Panc1 (cell line): ENCODE measurements around the gene IL18RAP.

Experiments used
- POLR2AphosphoS5 ChIP-seq: IDR thresholded peaks from 2 replicates; pipeline ENCODE4 v1.6.1; 2012; ENCODE audit warnings: mild to moderate bottlenecking, low read depth, low read length, moderate library complexity
- SIN3A ChIP-seq: IDR thresholded peaks from 2 replicates; pipeline ENCODE4 v1.6.1; 2012; ENCODE audit warnings: low read depth, mild to moderate bottlenecking, low read length, moderate library complexity, borderline replicate concordance; ENCODE audit not compliant: insufficient read depth
- TCF7L2 ChIP-seq: IDR thresholded peaks from 2 replicates; pipeline ENCODE4 v1.6.1; 2011; ENCODE audit warnings: mild to moderate bottlenecking, low read depth, low read length, inconsistent platforms
- TF ChIP-seq, protein P1 (sequence below): fragments of 450-650 bp; IDR thresholded peaks from 2 replicates; pipeline ENCODE4 v1.5.1; 2017; ENCODE audit warnings: mild to moderate bottlenecking
- TF ChIP-seq, protein P2 (sequence below), 2 experiments: IDR thresholded peaks; 2 replicates each; pipeline ENCODE4 v1.6.1; 2011 to 2012; ENCODE audit warnings: low read depth in 2 of 2, control low read depth in 1 of 2, low read length in 1 of 2, mild to moderate bottlenecking in 1 of 2, moderate library complexity in 1 of 2; ENCODE audit not compliant: insufficient read depth in 1 of 2

DNA sequence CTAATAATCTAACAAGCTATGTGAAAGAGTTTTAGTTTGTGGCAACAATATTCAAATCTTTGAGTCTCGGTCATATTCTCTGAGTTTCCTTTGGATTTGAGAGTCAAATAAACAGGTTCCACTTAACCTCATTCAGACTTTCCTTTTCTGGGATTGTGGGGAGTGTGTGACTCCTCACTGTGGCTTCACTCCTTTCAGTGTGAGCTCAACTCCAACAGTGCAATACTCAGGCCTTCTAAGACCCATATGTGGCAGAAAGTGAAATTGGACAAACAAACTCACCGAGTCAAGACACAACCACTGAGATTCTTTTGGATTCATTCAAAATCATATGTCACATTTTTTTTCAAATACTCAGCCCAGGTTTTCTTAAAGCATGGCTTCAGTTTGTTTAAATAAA lies 75.5 kb downstream of the IL18RAP start:
- TF ChIP-seq, protein P1, sequence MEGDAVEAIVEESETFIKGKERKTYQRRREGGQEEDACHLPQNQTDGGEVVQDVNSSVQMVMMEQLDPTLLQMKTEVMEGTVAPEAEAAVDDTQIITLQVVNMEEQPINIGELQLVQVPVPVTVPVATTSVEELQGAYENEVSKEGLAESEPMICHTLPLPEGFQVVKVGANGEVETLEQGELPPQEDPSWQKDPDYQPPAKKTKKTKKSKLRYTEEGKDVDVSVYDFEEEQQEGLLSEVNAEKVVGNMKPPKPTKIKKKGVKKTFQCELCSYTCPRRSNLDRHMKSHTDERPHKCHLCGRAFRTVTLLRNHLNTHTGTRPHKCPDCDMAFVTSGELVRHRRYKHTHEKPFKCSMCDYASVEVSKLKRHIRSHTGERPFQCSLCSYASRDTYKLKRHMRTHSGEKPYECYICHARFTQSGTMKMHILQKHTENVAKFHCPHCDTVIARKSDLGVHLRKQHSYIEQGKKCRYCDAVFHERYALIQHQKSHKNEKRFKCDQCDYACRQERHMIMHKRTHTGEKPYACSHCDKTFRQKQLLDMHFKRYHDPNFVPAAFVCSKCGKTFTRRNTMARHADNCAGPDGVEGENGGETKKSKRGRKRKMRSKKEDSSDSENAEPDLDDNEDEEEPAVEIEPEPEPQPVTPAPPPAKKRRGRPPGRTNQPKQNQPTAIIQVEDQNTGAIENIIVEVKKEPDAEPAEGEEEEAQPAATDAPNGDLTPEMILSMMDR = no peak
- TF ChIP-seq POLR2AphosphoS5 = no peak
- TF ChIP-seq, protein P2, sequence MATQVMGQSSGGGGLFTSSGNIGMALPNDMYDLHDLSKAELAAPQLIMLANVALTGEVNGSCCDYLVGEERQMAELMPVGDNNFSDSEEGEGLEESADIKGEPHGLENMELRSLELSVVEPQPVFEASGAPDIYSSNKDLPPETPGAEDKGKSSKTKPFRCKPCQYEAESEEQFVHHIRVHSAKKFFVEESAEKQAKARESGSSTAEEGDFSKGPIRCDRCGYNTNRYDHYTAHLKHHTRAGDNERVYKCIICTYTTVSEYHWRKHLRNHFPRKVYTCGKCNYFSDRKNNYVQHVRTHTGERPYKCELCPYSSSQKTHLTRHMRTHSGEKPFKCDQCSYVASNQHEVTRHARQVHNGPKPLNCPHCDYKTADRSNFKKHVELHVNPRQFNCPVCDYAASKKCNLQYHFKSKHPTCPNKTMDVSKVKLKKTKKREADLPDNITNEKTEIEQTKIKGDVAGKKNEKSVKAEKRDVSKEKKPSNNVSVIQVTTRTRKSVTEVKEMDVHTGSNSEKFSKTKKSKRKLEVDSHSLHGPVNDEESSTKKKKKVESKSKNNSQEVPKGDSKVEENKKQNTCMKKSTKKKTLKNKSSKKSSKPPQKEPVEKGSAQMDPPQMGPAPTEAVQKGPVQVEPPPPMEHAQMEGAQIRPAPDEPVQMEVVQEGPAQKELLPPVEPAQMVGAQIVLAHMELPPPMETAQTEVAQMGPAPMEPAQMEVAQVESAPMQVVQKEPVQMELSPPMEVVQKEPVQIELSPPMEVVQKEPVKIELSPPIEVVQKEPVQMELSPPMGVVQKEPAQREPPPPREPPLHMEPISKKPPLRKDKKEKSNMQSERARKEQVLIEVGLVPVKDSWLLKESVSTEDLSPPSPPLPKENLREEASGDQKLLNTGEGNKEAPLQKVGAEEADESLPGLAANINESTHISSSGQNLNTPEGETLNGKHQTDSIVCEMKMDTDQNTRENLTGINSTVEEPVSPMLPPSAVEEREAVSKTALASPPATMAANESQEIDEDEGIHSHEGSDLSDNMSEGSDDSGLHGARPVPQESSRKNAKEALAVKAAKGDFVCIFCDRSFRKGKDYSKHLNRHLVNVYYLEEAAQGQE (IDR thresholded peaks at IDR 0.05; ENCODE audit: insufficient read depth in 1 of 2, low read depth in 2 of 2, low read length in 1 of 2) = no peak
- no peak for TF ChIP-seq TCF7L2
- TF ChIP-seq SIN3A = no peak
